HG03521 (cell line): ENCODE results near the gene LTBR.

Source experiments
- ATAC-seq: cut with Tn5 transposase; IDR thresholded peaks from one replicate; pipeline ENCODE4 v1.9.1; 2021; ENCODE audit warnings: mild to moderate bottlenecking, moderate library complexity; ENCODE audit not compliant: unreplicated experiment

LTBR gene

GRCh38 chr12:6380141-6381121, 3.5 kb upstream of the LTBR start:
- no peak for ATAC-seq

- ATAC-seq: no peak
These were observed 1.6 kb upstream of the LTBR start for GRCh38 chr12:6382371-6382770.

- no peak for ATAC-seq
These were observed 980 bp upstream of the LTBR start for GRCh38 chr12:6382982-6383381.

GRCh38 chr12:6384499-6385436, 806 bp downstream of the LTBR start:
- ATAC-seq: no peak

GRCh38 chr12:6386038-6386437, 2.1 kb downstream of the LTBR start:
- no peak for ATAC-seq

- ATAC-seq: no peak
These were observed 2.5 kb downstream of the LTBR start for GRCh38 chr12:6386491-6386890.

GRCh38 chr12:6387541-6387940, 3.6 kb downstream of the LTBR start:
- no peak for ATAC-seq

- ATAC-seq: no peak
These were observed 6.3 kb downstream of the LTBR start for GRCh38 chr12:6390084-6390799.

- no peak for ATAC-seq
These were observed 7.1 kb downstream of the LTBR start for GRCh38 chr12:6391013-6391412.

GRCh38 chr12:6392504-6392903, 8.5 kb downstream of the LTBR start:
- no peak for ATAC-seq

- ATAC-seq: no peak
These were observed 9.1 kb downstream of the LTBR start for GRCh38 chr12:6393109-6393508.

GRCh38 chr12:6394398-6394797, 10.4 kb downstream of the LTBR start:
- ATAC-seq: no peak

- no peak for ATAC-seq
These were observed 12.1 kb downstream of the LTBR start for GRCh38 chr12:6396031-6396430.

- ATAC-seq: no peak
These were observed 16.1 kb downstream of the LTBR start for GRCh38 chr12:6399884-6400644.

- no peak for ATAC-seq
These were observed 20.4 kb downstream of the LTBR start for GRCh38 chr12:6404390-6404789.

- ATAC-seq: no peak
These were observed 22.0 kb downstream of the LTBR start for GRCh38 chr12:6405963-6406362.

- ATAC-seq: no peak
These were observed 23.4 kb downstream of the LTBR start for GRCh38 chr12:6407236-6407954.

- no peak for ATAC-seq
These were observed 32.6 kb downstream of the LTBR start for GRCh38 chr12:6416596-6416995.

GRCh38 chr12:6418796-6419195, 34.8 kb downstream of the LTBR start:
- ATAC-seq: no peak

GRCh38 chr12:6420364-6420763, 36.4 kb downstream of the LTBR start:
- no peak for ATAC-seq
